ENCODE measurements around the gene EFTUD2.

GRCh38 chr17:44920565-44920940 is 21.3 kb upstream of the EFTUD2 start:
- no peak for TF ChIP-seq POLR2A (IDR thresholded peaks at IDR 0.05; ENCODE audit: low read length)
- no peak for TF ChIP-seq GATA1 (IDR thresholded peaks at IDR 0.05; ENCODE audit: low read depth, low read length)
